Lower leg skin (tissue), 3 donors: ENCODE measurements around the gene SKI.

Source experiments
- POLR2A ChIP-seq, 2 donors: fragments of 450-650 bp; IDR thresholded peaks; one replicate each; pipeline ENCODE4 v1.6.1; 2016 to 2017; ENCODE audit warnings: antibody characterized with exemption in 2 of 2, mild to moderate bottlenecking in 1 of 2, moderate library complexity in 1 of 2
- TF ChIP-seq, protein P1 (sequence below), 3 donors: fragments of 450-650 bp; IDR thresholded peaks; one replicate each; pipeline ENCODE4 v1.5.1; 2016; ENCODE audit warnings: antibody characterized with exemption in 3 of 3, mild to moderate bottlenecking in 3 of 3, moderate library complexity in 2 of 3

DNA sequence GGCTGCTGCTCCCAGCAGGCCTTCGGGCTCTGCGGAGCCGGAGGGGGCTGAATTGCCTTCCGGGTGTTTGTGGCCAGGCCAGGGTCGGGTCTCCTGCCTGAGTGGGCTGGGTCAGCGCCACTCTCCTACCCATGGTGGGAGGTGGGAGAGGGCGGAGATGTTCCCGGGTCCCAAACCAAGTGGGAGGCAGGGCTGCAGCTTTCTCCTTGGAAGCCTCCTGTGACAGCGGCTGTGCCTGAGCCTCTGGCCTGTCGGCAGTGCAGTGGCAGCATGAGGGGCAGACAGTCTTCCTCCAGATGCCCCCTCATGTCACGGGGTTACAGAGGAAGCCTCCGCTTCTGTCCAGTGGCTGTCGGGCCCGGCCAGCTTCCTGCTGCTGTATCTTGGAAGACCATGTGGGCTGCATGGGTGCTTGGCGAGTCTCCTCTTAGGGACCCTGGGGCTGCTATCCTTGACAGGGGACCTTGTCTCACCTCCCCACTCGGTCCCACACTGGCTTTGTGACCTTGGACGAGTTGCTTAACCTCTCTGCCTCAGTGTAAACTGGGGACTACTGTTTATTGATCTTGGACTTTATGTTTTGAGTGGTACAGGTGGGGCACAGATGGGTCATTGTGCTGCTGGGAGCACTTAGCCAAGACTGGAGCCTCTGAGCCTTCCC lies 4.3 kb downstream of the SKI start:
- TF ChIP-seq, protein P1, sequence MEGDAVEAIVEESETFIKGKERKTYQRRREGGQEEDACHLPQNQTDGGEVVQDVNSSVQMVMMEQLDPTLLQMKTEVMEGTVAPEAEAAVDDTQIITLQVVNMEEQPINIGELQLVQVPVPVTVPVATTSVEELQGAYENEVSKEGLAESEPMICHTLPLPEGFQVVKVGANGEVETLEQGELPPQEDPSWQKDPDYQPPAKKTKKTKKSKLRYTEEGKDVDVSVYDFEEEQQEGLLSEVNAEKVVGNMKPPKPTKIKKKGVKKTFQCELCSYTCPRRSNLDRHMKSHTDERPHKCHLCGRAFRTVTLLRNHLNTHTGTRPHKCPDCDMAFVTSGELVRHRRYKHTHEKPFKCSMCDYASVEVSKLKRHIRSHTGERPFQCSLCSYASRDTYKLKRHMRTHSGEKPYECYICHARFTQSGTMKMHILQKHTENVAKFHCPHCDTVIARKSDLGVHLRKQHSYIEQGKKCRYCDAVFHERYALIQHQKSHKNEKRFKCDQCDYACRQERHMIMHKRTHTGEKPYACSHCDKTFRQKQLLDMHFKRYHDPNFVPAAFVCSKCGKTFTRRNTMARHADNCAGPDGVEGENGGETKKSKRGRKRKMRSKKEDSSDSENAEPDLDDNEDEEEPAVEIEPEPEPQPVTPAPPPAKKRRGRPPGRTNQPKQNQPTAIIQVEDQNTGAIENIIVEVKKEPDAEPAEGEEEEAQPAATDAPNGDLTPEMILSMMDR (IDR thresholded peaks at IDR 0.05), result no peak
- TF ChIP-seq POLR2A (IDR thresholded peaks at IDR 0.05), result no peak
